Naive thymus-derived CD4-positive, alpha-beta T cell (primary cell): Measurements from ENCODE around the gene PPID. TPM values are rescaled to one million over a fixed set of nuclear protein-coding genes. Genes with fewer than 3 reads are reported as not detected.

Experiments used
- polyA plus RNA-seq, 2 donors: library from polyadenylated mRNA; unstranded; fragments of 300-500 nt; fragmentation: Illumina TruSeq; gene quantifications; one replicate each; pipeline ENCODE4 v1.2.3, GENCODE V29; 2021
- total RNA-seq, 6 experiments: library from RNA in 5 of 6; stranded (reverse) in 5 of 6; gene quantifications; 1 replicate in 5 of 6; 2 replicates in 1 of 6; pipeline ENCODE4 v1.2.3 and lab custom pipeline; 2021 to 2026

PPID gene
- total and polyA plus RNA-seq, 7 experiments from 2014 or later: 13.4 to 52.0 (median 28.9) TPM

Other genes starting within 250 kb of the PPID start
- under 1 TPM in 1 of 5 experiments, not detected in 4; 0.27 TPM for gene RXFP1, start 201.5 kb downstream of the PPID start, total RNA-seq
- gene RXFP1, start 201.5 kb downstream of the PPID start, polyA plus RNA-seq: not detected
- 10 to 100 TPM in 1 of 5 experiments, 1 to 10 TPM in 4; 3.9 to 15.4 (median 4.7) TPM for gene C4orf46, start 51.5 kb downstream of the PPID start, total RNA-seq
- gene C4orf46, start 51.5 kb downstream of the PPID start, polyA plus RNA-seq: 1 to 10 TPM; 1.8 to 3.2 TPM
- gene ETFDH, start 51.1 kb downstream of the PPID start, total RNA-seq: 10 to 100 TPM; 12.5 to 25.8 (median 17.5) TPM
- gene ETFDH, start 51.1 kb downstream of the PPID start, polyA plus RNA-seq: 1 to 10 TPM; 6.5 to 8.7 TPM
- 10 to 100 TPM in 4 of 5 experiments, 1 to 10 TPM in 1; 9.8 to 19.5 (median 11.5) TPM for gene FNIP2, start 45.6 kb upstream of the PPID start, total RNA-seq
- 1 to 10 TPM; 2.3 to 3.9 TPM for gene FNIP2, start 45.6 kb upstream of the PPID start, polyA plus RNA-seq